Spleen (tissue), 11 donors: ENCODE results near the gene VPS18. TPM values are rescaled to one million over a fixed set of nuclear protein-coding genes. Genes with fewer than 3 reads are reported as not detected.

Experiments
- DNase-seq: peaks from one replicate; pipeline ENCODE4 v3.0.0-alpha.2; 2020
- H3K27ac ChIP-seq, 8 donors: fragments of 200-600 bp; sonication (generic) in 7 of 8; 1 replicate in 4 of 8; 2 replicates in 4 of 8; pipeline versions ENCODE4 v1.5.0 to v1.8.0; 2016 to 2021; ENCODE audit warnings: inconsistent platforms in 4 of 8, mild to moderate bottlenecking in 4 of 8, moderate library complexity in 1 of 8
- H3K27me3 ChIP-seq, 7 donors: fragments of 200-600 bp; sonication (generic) in 6 of 7; replicated peaks in 1 of 7; 1 replicate in 4 of 7; 2 replicates in 3 of 7; pipeline versions ENCODE4 v1.5.0 to v1.8.0; 2016 to 2021; ENCODE audit warnings: inconsistent platforms in 3 of 7, mild to moderate bottlenecking in 1 of 7
- H3K36me3 ChIP-seq, 6 donors: fragments of 200-600 bp; sonication (generic) in 5 of 6; 1 replicate in 4 of 6; 2 replicates in 2 of 6; pipeline versions ENCODE4 v1.5.0 to v1.8.0; 2016 to 2021; ENCODE audit warnings: inconsistent platforms in 2 of 6
- H3K4me1 ChIP-seq, 6 donors: fragments of 200-600 bp; sonication (generic) in 5 of 6; 1 replicate in 3 of 6; 2 replicates in 3 of 6; pipeline versions ENCODE4 v1.5.0 to v1.8.0; 2016 to 2021; ENCODE audit warnings: inconsistent platforms in 3 of 6
- H3K4me3 ChIP-seq, 8 donors: fragments of 200-600 bp; sonication (generic) in 7 of 8; 1 replicate in 4 of 8; 2 replicates in 4 of 8; pipeline versions ENCODE4 v1.5.0 to v1.8.0; 2016 to 2021; ENCODE audit warnings: inconsistent platforms in 4 of 8, mild to moderate bottlenecking in 4 of 8, moderate library complexity in 2 of 8
- H3K9me3 ChIP-seq, 8 donors: fragments of 200-600 bp; sonication (generic) in 7 of 8; 1 replicate in 4 of 8; 2 replicates in 4 of 8; pipeline versions ENCODE4 v1.5.0 to v1.8.0; 2016 to 2021; ENCODE audit warnings: inconsistent platforms in 4 of 8
- CTCF ChIP-seq, 11 experiments: fragments of 200-600 bp in 7 of 11; fragments of 450-650 bp in 4 of 11; sonication (generic) in 4 of 11; IDR thresholded peaks in 8 of 11; conservative IDR thresholded peaks in 3 of 11; 1 replicate in 7 of 11; 2 replicates in 4 of 11; pipeline versions ENCODE4 v1.4.0 to v1.8.0; 2016 to 2021; ENCODE audit warnings: antibody characterized with exemption in 11 of 11, inconsistent platforms in 4 of 11, mild to moderate bottlenecking in 1 of 11
- POLR2A ChIP-seq, 3 donors: fragments of 450-650 bp; IDR thresholded peaks; one replicate each; pipeline ENCODE4 v1.5.1; 2017; ENCODE audit warnings: antibody characterized with exemption in 3 of 3, mild to moderate bottlenecking in 1 of 3
- POLR2AphosphoS5 ChIP-seq, 3 donors: sonication (generic); formaldehyde crosslinking; IDR thresholded peaks; one replicate each; pipeline ENCODE4 v1.5.1; 2017; ENCODE audit warnings: antibody characterized with exemption in 3 of 3
- WGBS, 5 donors: extraction: QIAGEN DNeasy Blood & Tissue Kit in 3 of 5; methylation state at CpG; one replicate each; pipeline versions ENCODE4 v1.1.5 to v1.1.7; 2013 to 2018; 5-methylcytosine and 5-hydroxymethylcytosine counted together
- intact Hi-C: fragments of 100-400 bp; cut with DNase I; formaldehyde crosslinking; loops from one replicate; pipeline ENCODE4 v1.15.0; 2023; ENCODE audit warnings: low total_unique reads
- polyA plus RNA-seq, 3 donors: library from polyadenylated mRNA; stranded (reverse); fragments of 200-250 nt; gene quantifications; one replicate each; pipeline ENCODE4 v1.2.1, GENCODE V29; 2013
- total RNA-seq, 7 donors: library from RNA; depleted of rRNA in 3 of 7; stranded (reverse); fragments of >200 nt in 3 of 7; fragmentation: NEBNext Ultra II Directional in 4 of 7; extraction: Animal tissue kit (Norgen Biotek cat#: 25700) in 4 of 7; gene quantifications; one replicate each; pipeline versions ENCODE4 v1.1.0 to v1.2.1, GENCODE V29; 2016 to 2021
- donor health status: healthy with polysubstance abuse.
- donor health status: DM: no; HTN: no; CAD: no; lungs with moderate emphysema.
- donor health status: DM: no; HTN: no; CAD: no.
- donor health status: Bipolar disorder and iron deficiency.
- donor health status: healthy.
- donor health status: DM: no; HTN: no; CAD: no.
- donor health status: DM: yes; HTN: yes; CAD: no.

VPS18 gene
- total and polyA plus RNA-seq, 10 donors = 7.2 to 29.1 (median 22.3) TPM

- H3K27ac ChIP-seq = no peak overlapping the region
- no peak for DNase-seq
- no peaks in the 10 kb centered on the region for H3K36me3 ChIP-seq
- peak overlapping the region in 4 of 8 donors; percentile 50 to 87 (median 72) for H3K4me3 ChIP-seq
- H3K4me1 ChIP-seq = peaks cover 50 to 73% (median 69%) of the 10 kb centered on the region in 6 donors
- H3K27me3 ChIP-seq = peaks cover 0 to 79% (median 61%) of the 10 kb centered on the region in 7 donors
- H3K9me3 ChIP-seq = no peaks in the 10 kb centered on the region
- 11 to 22% (median 17%) methylated on average over 19 to 24 of the region's 24 CpGs for WGBS, 5 donors
- intact Hi-C loops = no loop called here
- TF ChIP-seq POLR2A (IDR thresholded peaks at IDR 0.05) = no peak
- TF ChIP-seq POLR2AphosphoS5 (IDR thresholded peaks at IDR 0.05) = no peak
- no peak for TF ChIP-seq CTCF (IDR thresholded peaks at IDR 0.05 in 8 of 11, conservative IDR thresholded peaks at IDR 0.05 in 3 of 11)
These were observed 33.2 kb downstream of the VPS18 start for GRCh38 chr15:40927495-40927872.

DNA sequence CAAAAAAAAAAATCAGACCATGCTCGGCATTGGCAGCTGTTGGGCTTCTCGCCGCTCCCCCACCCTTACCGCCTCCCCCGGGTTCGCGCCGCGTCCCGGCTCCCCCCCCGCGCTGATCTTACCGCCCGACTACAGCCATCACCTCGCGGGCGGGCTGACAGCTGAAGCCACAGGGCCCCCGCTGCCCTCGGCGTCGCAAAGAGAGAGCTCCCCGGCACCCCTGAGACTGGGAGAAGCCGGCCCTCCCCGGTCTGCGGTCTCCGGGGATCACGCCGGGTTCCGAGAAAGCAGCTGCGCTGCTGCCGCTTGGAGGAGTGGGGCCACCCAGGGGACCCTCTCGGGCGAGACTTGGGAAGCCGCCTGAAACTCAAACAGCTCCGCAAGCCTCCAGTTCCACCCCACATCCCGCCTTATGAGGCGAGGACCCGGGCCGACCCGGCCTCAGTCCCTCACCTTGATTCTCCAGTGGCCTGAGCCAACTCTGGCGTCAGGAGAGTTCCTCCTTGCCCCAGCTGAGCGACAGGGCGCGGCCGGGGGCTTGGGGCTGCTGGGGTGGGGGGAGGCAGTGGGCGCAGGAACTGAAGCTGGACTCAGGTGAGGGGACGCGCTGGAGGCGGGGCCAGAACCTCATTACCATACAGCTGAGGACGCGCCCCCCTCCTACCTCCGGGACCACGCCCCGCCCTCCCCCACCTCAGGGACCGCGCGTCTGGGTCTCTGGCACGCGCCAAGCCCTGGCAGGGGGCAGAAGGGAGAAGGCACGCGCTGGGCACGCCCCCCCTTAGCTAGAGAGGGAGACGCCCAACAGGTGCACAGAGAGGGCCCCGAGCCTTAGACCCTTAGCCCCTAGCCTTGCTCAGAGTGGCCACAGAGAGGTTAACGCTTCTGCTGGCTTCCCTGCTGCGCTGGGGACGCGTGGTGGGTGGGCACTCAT lies 33.9 kb downstream of the VPS18 start:
- WGBS, 5 donors = 0 to 1% (median 1%) methylated on average over 20 to 68 of the region's 68 CpGs

DNA sequence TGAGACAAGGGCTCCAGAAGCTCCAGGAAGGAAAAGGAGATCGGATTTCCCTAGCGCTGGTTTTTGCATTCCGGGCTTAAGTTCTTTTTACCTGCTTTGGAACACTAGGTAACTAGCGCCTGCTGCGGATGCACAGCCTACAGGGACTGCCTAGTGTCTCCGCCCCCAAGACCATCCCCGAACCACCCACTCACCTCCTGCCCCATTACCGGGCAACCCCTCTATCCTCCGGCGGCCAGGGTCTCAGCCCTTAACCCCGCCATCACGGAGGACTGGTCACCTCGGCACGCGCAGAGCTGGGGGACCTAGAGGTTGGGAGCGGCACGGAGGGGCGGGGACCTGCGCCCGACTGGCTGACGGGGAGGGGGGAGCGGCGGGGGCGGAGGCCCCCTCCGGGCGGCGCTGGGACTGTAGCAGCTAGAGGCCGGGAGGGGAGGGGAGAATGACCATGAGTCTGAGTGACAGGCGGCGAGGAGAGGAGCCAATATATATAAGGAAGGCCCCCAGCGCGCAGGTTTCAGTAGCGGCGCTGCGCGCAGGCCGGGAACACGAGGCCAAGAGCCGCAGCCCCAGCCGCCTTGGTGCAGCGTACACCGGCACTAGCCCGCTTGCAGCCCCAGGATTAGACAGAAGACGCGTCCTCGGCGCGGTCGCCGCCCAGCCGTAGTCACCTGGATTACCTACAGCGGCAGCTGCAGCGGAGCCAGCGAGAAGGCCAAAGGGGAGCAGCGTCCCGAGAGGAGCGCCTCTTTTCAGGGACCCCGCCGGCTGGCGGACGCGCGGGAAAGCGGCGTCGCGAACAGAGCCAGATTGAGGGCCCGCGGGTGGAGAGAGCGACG lies 34.8 kb downstream of the VPS18 start, which contains the start of gene DLL4:
Gene DLL4 (plus strand): TSS at position 520 of the 839 bp plus-strand sequence. CDS start 329 bp downstream, outside the sequence.
- H3K9me3 ChIP-seq = no peaks in the 10 kb centered on the region
- peak within 1 kb of the TSS in 6 of 8 donors; percentile 27 to 74 (median 58) for H3K27ac ChIP-seq
- H3K27me3 ChIP-seq = peaks cover 0 to 80% (median 61%) of the 10 kb centered on the region in 7 donors
- H3K4me1 ChIP-seq = peaks cover 58 to 88% (median 82%) of the 10 kb centered on the region in 6 donors
- H3K4me3 ChIP-seq = peak within 1 kb of the TSS; percentile 47 to 87 (median 58)
- peak; percentile 85 for DNase-seq
- no peaks in the 10 kb centered on the region for H3K36me3 ChIP-seq
- WGBS, 5 donors = 0 to 1% (median 1%) methylated on average over 40 to 71 of the region's 71 CpGs
- TF ChIP-seq POLR2AphosphoS5 (IDR thresholded peaks at IDR 0.05) (peak; percentile 89 to 95 (median 94)), CTCF (IDR thresholded peaks at IDR 0.05 in 8 of 11, conservative IDR thresholded peaks at IDR 0.05 in 3 of 11) (no peak), POLR2A (IDR thresholded peaks at IDR 0.05) (peak in 2 of 3 donors; percentile 63 to 85)
- intact Hi-C loops = no loop called here

More for the DNA sequence above, 33.9 kb downstream of the VPS18 start:
- DNase-seq = peak; percentile 73
- Histone ChIP-seq H3K27me3 (peaks cover 0 to 80% (median 61%) of the 10 kb centered on the region in 7 donors), H3K27ac (no peak overlapping the region), H3K36me3 (no peaks in the 10 kb centered on the region), H3K9me3 (no peaks in the 10 kb centered on the region), H3K4me1 (peaks cover 56 to 79% (median 75%) of the 10 kb centered on the region in 6 donors), H3K4me3 (peak overlapping the region; percentile 47 to 87 (median 58))
- intact Hi-C loops = no loop called here
- TF ChIP-seq POLR2A (IDR thresholded peaks at IDR 0.05) (no peak), CTCF (IDR thresholded peaks at IDR 0.05 in 8 of 11, conservative IDR thresholded peaks at IDR 0.05 in 3 of 11) (no peak), POLR2AphosphoS5 (IDR thresholded peaks at IDR 0.05) (no peak)
